ENCODE results near the gene KCNQ1.

Gene KCNQ1

GRCh38 chr11:2670541-2671100 lies 225.8 kb downstream of the KCNQ1 start:
- H3K4me3 ChIP-seq (ENCODE audit: low read depth, low read length) = no peak overlapping the region
- no peak for TF ChIP-seq CTCF (IDR thresholded peaks at IDR 0.05; ENCODE audit: borderline replicate concordance, insufficient read depth, low read depth, low read length)

GRCh38 chr11:2671748-2672147 lies 226.9 kb downstream of the KCNQ1 start:
- no peak for TF ChIP-seq CTCF (IDR thresholded peaks at IDR 0.05; ENCODE audit: borderline replicate concordance, insufficient read depth, low read depth, low read length)
- no peak overlapping the region for H3K4me3 ChIP-seq (ENCODE audit: low read depth, low read length)

- no peak overlapping the region for H3K4me3 ChIP-seq (ENCODE audit: low read depth, low read length)
- TF ChIP-seq CTCF (IDR thresholded peaks at IDR 0.05; ENCODE audit: borderline replicate concordance, insufficient read depth, low read depth, low read length) = no peak
Measured at GRCh38 chr11:2672553-2673249, 227.9 kb downstream of the KCNQ1 start.

- no peak for TF ChIP-seq CTCF (IDR thresholded peaks at IDR 0.05; ENCODE audit: borderline replicate concordance, insufficient read depth, low read depth, low read length)
- no peak overlapping the region for H3K4me3 ChIP-seq (ENCODE audit: low read depth, low read length)
Measured at GRCh38 chr11:2673250-2673610, 228.4 kb downstream of the KCNQ1 start.

GRCh38 chr11:2673871-2674471 lies 229.2 kb downstream of the KCNQ1 start:
- H3K4me3 ChIP-seq (ENCODE audit: low read depth, low read length) = no peak overlapping the region
- no peak for TF ChIP-seq CTCF (IDR thresholded peaks at IDR 0.05; ENCODE audit: borderline replicate concordance, insufficient read depth, low read depth, low read length)

- TF ChIP-seq CTCF (IDR thresholded peaks at IDR 0.05; ENCODE audit: borderline replicate concordance, insufficient read depth, low read depth, low read length) = no peak
- no peak overlapping the region for H3K4me3 ChIP-seq (ENCODE audit: low read depth, low read length)
Measured at GRCh38 chr11:2674658-2675131, 229.9 kb downstream of the KCNQ1 start.

GRCh38 chr11:2675540-2675939 lies 230.7 kb downstream of the KCNQ1 start:
- no peak overlapping the region for H3K4me3 ChIP-seq (ENCODE audit: low read depth, low read length)

More at GRCh38 chr11:2675540-2675939, 230.7 kb downstream of the KCNQ1 start:
- no peak for TF ChIP-seq CTCF (IDR thresholded peaks at IDR 0.05; ENCODE audit: borderline replicate concordance, insufficient read depth, low read depth, low read length)

Measured in GM12875 (cell line).